GM12872 (cell line): Measurements from ENCODE around the gene HPS6.

Experiments used
- TF ChIP-seq, protein P1 (sequence below): IDR thresholded peaks from 3 replicates; pipeline ENCODE4 v1.5.1; 2011; ENCODE audit warnings: low read depth, mild to moderate bottlenecking, low read length, moderate library complexity; ENCODE audit not compliant: insufficient read depth

HPS6 gene

DNA sequence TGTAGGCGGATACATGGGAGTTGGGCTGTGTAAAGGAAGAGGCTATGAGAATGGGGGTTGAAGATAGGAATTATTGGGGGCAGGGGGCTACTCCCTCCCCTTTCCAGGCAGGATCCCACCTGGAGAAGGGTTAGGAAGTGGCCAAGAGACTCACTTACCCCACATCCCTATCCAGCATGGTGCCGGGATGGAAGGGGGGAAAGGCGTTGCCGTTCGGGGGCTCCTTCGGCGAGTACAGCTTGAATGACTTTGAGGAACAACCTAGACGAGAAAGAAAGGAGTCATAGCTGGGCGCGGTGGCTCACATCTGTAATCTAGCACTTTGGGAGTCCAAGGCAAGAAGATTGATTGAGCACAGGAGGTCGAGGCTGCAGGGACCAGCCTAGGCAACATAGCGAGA is 46.1 kb downstream of the HPS6 start:
- TF ChIP-seq, protein P1, sequence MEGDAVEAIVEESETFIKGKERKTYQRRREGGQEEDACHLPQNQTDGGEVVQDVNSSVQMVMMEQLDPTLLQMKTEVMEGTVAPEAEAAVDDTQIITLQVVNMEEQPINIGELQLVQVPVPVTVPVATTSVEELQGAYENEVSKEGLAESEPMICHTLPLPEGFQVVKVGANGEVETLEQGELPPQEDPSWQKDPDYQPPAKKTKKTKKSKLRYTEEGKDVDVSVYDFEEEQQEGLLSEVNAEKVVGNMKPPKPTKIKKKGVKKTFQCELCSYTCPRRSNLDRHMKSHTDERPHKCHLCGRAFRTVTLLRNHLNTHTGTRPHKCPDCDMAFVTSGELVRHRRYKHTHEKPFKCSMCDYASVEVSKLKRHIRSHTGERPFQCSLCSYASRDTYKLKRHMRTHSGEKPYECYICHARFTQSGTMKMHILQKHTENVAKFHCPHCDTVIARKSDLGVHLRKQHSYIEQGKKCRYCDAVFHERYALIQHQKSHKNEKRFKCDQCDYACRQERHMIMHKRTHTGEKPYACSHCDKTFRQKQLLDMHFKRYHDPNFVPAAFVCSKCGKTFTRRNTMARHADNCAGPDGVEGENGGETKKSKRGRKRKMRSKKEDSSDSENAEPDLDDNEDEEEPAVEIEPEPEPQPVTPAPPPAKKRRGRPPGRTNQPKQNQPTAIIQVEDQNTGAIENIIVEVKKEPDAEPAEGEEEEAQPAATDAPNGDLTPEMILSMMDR = no peak

DNA sequence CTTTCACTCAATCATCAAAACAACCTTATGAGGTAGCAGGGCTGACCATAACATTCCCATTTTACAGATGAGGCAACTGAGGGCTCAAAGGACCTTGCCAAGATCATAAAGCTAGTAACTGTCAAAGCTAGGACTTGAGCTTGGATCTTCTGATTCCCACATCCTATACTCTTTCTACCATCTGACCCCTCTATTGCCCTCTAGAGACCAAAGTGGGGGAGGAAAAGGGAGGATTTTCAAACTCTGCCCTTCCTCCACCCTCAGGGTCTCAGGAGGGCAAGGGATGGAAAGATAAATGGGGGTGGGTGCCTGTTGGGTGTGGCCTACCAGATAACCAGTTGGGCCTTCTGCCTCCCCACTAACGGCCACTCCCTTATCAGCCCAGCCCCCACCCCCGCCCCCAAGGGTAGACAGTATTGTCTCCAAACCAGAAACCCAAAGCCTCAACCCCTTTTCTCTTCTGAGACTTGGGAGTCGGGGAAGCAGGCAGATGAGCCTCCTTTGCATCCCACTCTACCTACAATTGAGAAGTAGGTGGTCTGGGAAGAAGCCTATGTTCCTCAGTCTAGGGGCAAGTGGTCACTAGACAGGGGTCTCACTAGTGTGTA is 47.2 kb downstream of the HPS6 start:
- TF ChIP-seq, protein P1 = peak; percentile 45; the same call in 2 of the 3 replicates

DNA sequence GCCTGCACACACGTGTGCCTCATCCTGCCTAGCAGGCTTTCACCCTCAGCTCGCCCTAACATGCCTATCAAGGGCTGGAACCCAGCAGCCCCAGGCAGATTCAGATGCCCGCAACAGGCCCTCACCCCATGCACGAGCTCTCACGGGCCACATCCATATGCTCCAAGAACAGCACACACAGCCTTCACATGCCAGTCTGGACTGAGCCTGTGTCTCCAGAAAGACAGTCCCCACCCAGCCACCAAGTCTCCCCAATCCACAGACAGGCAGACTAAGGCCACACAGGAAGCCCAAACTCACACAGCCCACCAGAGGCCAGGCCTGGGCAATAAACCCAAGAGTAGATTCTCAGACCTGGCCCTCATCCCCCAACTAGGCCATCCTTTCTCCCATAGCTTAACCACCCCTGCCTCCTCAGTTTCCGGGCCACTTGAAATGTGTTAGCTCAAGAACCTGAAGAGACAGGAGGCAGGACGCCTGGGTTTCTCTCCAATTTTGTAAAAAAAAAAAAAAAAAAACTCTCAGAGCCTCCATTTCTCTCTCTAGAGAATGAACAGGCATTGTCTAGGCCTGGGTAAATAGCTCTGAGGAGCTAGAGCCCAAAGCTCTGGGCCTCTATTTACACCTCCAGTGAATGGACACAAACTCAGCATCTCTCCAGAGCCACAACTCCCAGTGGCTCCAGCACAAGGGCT is 48.3 kb downstream of the HPS6 start:
- TF ChIP-seq, protein P1 = no peak

DNA sequence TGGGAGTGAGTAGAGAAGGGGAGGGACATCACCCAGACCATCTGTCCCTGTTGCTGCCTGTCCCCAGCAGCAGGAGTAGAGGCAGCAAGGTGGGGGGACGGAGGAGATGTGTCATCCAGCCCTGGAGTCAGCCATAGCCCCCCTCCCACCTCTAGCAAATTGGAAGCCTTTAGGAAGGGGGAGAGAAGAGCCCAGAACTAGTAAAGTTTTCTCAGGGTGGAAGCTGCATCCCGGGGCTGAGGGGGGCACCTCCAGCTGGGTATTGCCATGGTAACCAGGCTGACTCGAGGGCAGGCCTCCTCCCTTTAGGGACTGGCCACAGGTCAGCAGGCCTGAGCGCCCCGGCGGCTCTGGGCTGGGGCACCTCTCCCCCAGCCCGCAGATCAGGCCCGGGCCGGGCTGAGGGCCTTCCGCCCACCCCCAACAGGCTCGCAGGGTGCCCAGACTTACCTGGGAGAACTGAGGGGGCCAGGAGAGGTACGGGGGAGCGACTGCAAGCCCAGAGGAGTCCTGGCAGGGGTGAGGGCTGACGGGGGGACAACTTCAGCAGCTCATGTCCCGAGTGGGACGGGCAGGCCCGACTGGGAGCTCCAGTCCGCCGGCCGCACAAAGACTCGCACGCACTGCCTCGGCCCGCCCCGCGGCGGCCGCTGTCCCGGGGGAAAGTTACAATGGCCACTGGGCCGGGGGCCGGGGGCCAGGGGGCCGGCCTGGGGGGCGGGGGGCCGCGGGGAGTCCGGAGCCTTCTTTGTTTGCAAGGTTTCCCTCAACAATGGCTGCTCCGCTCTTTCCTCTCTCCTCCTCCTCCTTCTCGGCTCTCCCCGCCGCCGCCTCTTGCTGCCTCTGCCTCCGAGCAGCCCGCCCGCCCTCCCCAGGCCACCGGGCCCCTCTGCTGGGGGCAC is 49.1 kb downstream of the HPS6 start:
- TF ChIP-seq, protein P1 = no peak

DNA sequence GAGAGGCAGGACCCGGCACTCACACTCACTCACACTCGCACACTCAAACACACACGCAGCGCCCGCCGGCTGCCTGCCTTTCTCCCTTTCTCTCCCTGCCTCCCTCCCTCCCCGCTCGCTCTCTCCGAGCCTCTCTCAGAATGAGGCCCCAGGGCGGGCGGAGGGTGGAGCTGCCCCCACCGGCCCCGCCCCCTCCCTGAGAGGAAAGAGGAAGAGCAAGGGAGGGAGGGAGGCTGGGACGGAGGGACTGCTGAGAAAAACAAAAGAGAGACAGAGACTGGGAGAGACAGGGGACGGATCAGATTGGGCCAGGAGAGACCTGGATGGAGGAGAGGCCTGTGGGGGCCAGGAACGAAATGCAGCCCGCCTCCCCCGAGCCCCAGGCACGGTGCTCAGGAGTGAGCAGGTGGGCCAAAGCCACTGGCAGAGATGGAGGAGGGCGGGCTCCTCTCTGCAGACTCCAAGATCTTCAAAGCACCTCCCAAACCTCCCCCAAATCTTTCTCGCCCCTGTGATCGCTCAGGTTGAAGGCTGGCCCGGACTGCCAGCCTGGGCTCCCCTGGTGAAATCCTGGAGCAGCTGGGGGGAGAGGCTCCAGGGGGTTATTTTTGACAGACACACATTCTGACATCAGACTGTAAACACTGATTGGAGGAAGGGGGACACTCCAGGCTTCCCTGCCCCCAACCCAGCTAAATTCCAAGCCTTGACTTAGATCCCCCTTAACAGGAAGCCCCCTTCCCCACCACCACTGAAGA is 49.9 kb downstream of the HPS6 start:
- TF ChIP-seq, protein P1 = no peak

DNA sequence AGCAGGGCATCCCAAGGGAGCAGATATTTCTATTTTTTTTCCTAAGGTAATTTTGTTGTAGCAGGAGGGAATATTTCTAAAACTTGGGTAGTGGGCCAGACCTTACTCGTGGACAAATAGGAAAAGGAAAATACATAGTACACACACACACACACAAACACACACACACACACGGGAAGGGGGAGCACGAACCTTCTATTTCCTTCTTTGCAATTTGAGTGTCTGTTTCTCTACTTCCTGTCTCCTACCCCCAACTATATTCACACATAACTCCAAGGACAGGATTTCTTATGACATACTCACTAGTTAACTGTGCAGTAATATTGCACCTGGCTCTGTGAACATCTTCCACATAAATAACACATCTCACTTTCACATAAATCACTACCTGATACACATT is 50.6 kb downstream of the HPS6 start:
- TF ChIP-seq, protein P1 = no peak
